Measurements from ENCODE around the gene TEPSIN. TPM values are rescaled to one million over a fixed set of nuclear protein-coding genes. Genes with fewer than 3 reads are reported as not detected.

The TEPSIN gene
- total RNA-seq, 2 experiments from 2014 or later, result 17.8 to 20.3 TPM

DNA sequence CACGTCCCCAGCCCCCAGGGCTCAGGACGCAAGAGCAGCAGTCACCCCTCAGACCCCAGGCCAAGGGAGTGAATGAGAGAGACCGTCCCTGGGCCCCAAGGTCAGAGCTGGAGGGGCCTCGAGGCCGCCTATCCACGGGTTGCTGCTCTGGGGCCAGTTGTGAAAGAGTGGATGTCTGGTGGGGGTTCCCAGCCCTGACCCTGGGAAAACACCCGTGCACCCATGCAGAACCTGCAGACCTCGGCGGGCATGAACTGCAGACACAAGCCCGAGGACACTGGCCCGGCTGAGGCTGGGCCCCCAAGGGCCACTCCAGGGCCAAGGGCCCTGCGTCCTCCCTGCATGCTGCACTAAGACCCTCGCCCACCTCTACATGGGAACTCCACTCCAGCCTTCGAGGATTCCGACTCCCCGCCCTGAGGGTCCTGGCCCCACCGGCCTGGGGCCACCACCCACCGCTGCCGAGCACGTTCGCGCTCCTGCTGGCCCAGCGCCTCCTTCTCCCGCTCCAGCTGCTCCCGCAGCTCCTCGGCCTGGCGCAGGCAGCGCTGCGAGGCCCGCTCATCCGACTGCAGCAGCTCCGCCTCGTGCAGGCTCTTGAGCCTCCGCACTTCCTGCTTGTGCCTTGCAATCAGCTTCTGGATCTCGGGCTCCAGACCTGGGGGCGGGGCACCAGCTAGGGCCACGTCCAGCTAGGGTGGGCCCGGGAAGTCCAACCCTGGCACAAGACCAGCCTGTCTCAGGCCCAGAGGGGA, 45.2 kb downstream of the TEPSIN start:
- intact Hi-C loops (cut with DNase I, micrococcal nuclease), result no loop called here
- DNase-seq (no peak), ATAC-seq (no peak)
- Mint-ChIP-seq H3K27ac (no peak overlapping the region), H3K4me1 (no peaks in the 10 kb centered on the region), H3K36me3 (ENCODE audit: low read depth) (no peaks in the 10 kb centered on the region), H3K27me3 (no peaks in the 10 kb centered on the region), H3K4me3 (no peak overlapping the region), H3K9me3 (ENCODE audit: low read depth) (no peaks in the 10 kb centered on the region)
- CTCF ChIA-PET, result no interaction called here
- POLR2A ChIA-PET, result no interaction called here

DNA sequence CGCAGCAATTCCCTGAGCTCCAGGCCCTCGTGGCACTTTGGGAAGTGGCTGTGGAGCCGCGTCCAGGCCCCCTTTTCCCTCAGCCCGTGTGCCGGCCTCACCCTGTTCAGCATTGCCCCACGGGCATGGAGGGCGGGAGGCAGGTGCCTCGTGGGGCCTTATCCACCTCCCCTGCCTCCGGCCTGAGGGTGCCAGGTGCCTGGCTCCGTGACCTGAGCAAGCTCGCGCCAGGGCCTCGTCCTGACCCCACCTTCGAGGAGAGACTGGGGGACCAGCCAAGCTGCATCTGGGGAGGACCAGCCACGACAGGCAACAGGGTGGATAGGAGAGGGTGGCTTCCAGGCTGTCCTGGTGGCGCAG, 45.8 kb downstream of the TEPSIN start:
- CTCF ChIA-PET, result no interaction called here
- Mint-ChIP-seq H3K27ac (no peak overlapping the region), H3K36me3 (ENCODE audit: low read depth) (no peaks in the 10 kb centered on the region), H3K27me3 (no peaks in the 10 kb centered on the region), H3K9me3 (ENCODE audit: low read depth) (no peaks in the 10 kb centered on the region), H3K4me1 (no peaks in the 10 kb centered on the region), H3K4me3 (no peak overlapping the region)
- intact Hi-C loops (cut with DNase I, micrococcal nuclease), result no loop called here
- DNase-seq (no peak), ATAC-seq (no peak)
- POLR2A ChIA-PET, result no interaction called here

DNA sequence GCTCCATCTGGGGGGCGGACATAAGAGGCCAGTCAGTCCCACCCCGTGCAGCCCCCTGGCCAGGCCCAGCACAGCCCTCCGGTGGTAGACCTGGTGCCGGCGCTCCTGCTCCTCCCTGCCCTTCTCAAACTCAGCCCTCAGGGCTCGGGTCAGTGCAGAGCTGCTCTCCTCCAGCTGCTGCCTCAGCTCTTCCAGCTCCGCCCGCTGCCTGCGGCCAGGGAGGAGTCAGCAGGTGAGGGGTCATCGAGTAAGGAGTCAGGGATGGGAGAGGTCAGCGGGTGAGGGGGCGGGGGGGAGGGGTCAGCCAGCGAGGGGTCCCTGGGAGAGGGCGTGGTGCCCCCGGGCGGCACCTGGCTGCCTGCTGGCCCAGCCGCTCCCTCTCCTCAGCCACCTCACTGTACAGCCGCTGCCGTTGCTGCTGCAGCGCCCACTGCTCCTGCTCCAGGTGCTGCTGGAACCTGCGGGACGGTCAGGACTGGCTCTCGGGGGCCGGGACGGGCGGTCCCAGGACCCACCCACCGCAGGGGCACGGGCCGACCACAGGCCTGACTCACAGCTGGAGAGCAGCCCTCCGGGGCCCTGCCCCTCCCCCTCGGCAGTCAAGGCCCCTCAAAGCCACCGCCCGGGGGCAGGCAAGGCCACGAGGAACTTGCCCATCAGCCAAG, 46.3 kb downstream of the TEPSIN start:
- no peak overlapping the region for H3K4me3 Mint-ChIP-seq
- H3K9me3 Mint-ChIP-seq (ENCODE audit: low read depth), result no peaks in the 10 kb centered on the region
- intact Hi-C loops (cut with DNase I, micrococcal nuclease), result no loop called here
- DNase-seq (no peak), ATAC-seq (no peak)
- CTCF ChIA-PET, result no interaction called here
- no peaks in the 10 kb centered on the region for H3K36me3 Mint-ChIP-seq (ENCODE audit: low read depth)
- no peaks in the 10 kb centered on the region for H3K27me3 Mint-ChIP-seq
- H3K27ac Mint-ChIP-seq, result no peak overlapping the region
- no peaks in the 10 kb centered on the region for H3K4me1 Mint-ChIP-seq
- POLR2A ChIA-PET, result no interaction called here

DNA sequence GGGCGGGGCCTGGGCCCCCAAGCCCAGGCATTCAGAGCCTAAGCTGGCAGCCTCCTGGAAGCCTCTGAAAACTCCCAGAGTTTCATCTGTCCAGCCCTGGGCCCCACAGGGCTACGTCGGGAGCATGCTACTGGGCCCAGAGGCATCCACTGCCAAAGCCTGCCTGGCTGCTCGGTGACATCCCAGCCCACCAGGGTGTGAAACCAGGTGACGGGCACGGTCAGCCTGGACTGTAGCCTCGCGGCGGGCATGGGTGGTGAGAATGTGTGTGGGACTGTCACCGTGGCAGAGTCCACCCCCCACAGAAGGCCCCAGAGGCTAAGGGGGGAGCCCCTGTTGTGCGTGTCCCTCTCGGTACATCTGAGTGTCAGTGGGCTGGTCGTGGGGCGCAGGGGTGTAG, 47.2 kb downstream of the TEPSIN start:
- no peaks in the 10 kb centered on the region for H3K4me1 Mint-ChIP-seq
- H3K9me3 Mint-ChIP-seq (ENCODE audit: low read depth), result no peaks in the 10 kb centered on the region
- ChIA-PET POLR2A (no interaction called here), CTCF (no interaction called here)
- H3K4me3 Mint-ChIP-seq, result no peak overlapping the region
- no peaks in the 10 kb centered on the region for H3K36me3 Mint-ChIP-seq (ENCODE audit: low read depth)
- no peaks in the 10 kb centered on the region for H3K27me3 Mint-ChIP-seq
- no peak overlapping the region for H3K27ac Mint-ChIP-seq
- ATAC-seq, result no peak
- DNase-seq, result no peak
- intact Hi-C loops (cut with DNase I, micrococcal nuclease), result no loop called here

DNA sequence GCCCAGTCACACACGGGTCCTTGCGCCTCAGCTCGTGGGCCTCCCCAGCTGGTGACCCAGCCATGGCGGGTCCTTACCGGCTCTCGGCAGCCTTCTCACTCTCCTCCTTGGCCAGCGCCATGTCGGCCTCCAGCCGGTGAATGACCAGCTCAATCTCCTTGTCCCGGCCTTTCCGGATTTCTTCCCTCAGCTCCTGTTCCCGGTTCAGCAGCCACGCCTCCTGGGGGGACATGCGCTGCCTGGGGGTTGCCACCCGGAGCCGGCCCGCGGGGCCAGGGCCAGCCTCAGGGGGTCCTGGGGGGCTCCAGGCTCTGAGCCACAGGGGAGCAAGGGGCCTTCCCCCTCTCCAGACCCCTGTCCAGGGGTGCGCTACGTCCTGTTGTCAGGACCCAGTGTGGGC, 47.7 kb downstream of the TEPSIN start:
- no peaks in the 10 kb centered on the region for H3K36me3 Mint-ChIP-seq (ENCODE audit: low read depth)
- no peaks in the 10 kb centered on the region for H3K4me1 Mint-ChIP-seq
- H3K27ac Mint-ChIP-seq, result no peak overlapping the region
- CTCF ChIA-PET, result no interaction called here
- no peaks in the 10 kb centered on the region for H3K27me3 Mint-ChIP-seq
- POLR2A ChIA-PET, result no interaction called here
- no peak overlapping the region for H3K4me3 Mint-ChIP-seq
- no peaks in the 10 kb centered on the region for H3K9me3 Mint-ChIP-seq (ENCODE audit: low read depth)
- no peak for ATAC-seq
- intact Hi-C loops (cut with DNase I, micrococcal nuclease), result no loop called here
- DNase-seq, result no peak

DNA sequence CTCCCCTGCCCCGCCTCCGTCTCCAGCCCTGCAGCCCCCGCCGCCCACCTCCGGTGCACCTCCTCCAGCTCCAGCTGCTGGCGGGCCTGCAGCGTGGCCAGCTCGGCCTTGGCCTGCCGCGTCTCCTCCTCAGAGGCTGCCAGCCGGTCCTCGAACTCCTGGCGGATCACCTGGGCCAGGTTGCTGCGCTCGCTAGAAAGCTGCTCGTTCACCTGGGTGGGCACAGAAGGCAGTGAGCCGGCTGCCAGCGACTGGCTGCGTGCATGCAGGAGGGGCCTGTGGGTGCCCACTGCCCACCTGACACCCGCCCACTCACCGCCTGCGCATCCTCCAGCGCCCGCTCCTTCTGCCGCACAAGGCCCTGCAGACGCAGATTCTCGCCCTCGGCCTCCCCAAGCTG, 48.3 kb downstream of the TEPSIN start:
- DNase-seq (no peak), ATAC-seq (no peak)
- Mint-ChIP-seq H3K36me3 (ENCODE audit: low read depth) (no peaks in the 10 kb centered on the region), H3K4me3 (no peak overlapping the region), H3K27ac (no peak overlapping the region), H3K27me3 (no peaks in the 10 kb centered on the region), H3K4me1 (no peaks in the 10 kb centered on the region), H3K9me3 (ENCODE audit: low read depth) (no peaks in the 10 kb centered on the region)
- intact Hi-C loops (cut with DNase I, micrococcal nuclease), result no loop called here
- ChIA-PET CTCF (interaction anchor here (0.6 kb wide), 1 partner anchor 643 kb away, joined by 4 read pairs; no protein-coding TSS in a partner anchor), POLR2A (no interaction called here)

DNA sequence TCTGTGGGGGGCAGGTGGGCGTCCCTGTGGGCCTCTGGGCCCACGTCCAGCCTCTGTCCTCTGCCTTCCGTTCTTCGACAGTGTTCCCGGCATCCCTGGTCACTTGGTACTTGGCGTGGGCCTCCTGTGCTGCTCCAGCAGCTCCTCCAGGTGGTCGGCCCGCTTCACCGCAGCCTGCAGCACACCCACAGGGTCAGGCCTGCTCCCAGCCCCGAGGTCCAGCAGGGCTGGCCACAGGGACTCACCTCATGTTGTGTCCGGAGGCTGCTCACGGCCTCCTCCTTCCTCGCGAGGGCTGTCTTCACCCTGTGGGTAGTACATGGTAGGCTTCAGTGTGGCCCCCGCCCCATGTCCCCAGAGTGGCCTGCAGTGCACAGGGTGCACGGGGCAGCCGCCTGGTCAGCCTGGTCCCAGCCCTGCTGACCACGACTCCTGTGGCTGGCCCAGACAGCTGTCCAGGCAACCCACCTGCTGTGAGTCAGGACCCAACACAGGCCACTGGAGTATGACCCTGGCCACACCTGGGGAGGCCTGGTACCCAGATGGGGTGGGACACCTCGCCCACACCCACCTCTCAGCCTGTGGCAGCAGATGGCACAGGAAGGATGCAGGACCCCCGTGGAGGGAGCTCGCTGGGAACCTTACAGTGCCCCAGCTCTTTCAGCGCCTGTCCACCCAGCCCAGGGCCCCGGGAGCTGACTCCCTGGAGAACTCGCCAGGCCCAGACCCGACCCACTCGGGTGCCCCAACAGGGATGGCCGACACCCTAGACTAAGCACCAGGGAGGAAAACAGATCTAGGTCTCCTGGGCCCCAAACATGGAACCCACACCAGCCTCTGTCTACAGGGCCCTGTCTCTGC, 49.0 kb downstream of the TEPSIN start:
- DNase-seq (no peak), ATAC-seq (no peak)
- H3K4me1 Mint-ChIP-seq, result no peaks in the 10 kb centered on the region
- no peaks in the 10 kb centered on the region for H3K36me3 Mint-ChIP-seq (ENCODE audit: low read depth)
- ChIA-PET POLR2A (no interaction called here), CTCF (interaction anchor here (0.6 kb wide), 1 partner anchor 642 kb away, joined by 4 read pairs; no protein-coding TSS in a partner anchor)
- no peaks in the 10 kb centered on the region for H3K9me3 Mint-ChIP-seq (ENCODE audit: low read depth)
- intact Hi-C loops (cut with DNase I, micrococcal nuclease), result no loop called here
- no peak overlapping the region for H3K27ac Mint-ChIP-seq
- no peak overlapping the region for H3K4me3 Mint-ChIP-seq
- no peaks in the 10 kb centered on the region for H3K27me3 Mint-ChIP-seq

DNA sequence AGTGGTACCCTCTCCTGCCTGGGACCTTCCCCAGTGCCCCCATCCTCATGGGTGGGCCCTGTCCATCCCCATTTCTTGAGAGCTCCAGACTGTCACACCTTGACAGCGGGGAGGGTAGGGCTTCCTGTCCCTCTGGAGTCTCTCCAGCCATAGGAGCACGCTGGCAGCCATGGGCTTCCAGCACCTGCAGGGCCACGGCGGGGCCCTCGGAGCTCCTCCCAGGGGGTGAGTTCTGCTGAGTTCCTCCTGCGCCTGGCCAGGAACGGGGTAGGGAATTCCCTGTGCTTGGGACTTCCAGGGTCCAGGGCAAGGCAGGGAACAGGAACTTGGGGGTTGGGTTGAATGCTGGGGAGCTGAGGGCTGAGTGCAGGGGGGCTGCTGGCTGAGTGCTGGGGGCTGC, 49.8 kb downstream of the TEPSIN start:
- POLR2A ChIA-PET, result no interaction called here
- Mint-ChIP-seq H3K27ac (no peak overlapping the region), H3K9me3 (ENCODE audit: low read depth) (no peaks in the 10 kb centered on the region), H3K4me1 (no peaks in the 10 kb centered on the region), H3K36me3 (ENCODE audit: low read depth) (no peaks in the 10 kb centered on the region), H3K4me3 (no peak overlapping the region), H3K27me3 (no peaks in the 10 kb centered on the region)
- CTCF ChIA-PET, result no interaction called here
- no peak for DNase-seq
- ATAC-seq, result no peak
- intact Hi-C loops (cut with DNase I, micrococcal nuclease), result no loop called here

DNA sequence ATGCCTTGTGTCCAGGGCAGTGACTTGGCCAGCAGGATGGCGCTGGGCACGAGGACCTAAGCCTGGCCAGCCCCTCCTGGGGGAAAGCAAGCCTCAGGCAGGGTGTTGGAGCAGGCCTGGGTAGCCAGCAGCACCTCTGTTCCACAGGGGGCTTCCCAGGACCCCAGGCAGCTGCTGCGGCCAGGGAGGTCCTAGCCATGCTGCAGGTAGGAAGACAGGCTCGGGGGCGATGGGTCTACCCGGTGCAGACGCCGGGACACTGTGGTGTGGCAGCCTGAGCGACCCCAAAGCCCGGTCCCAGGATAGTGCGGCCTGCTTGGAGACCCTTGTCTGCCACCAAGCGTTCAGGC, 50.4 kb downstream of the TEPSIN start:
- H3K9me3 Mint-ChIP-seq (ENCODE audit: low read depth), result no peaks in the 10 kb centered on the region
- ATAC-seq (no peak), DNase-seq (no peak)
- H3K27me3 Mint-ChIP-seq, result no peaks in the 10 kb centered on the region
- H3K27ac Mint-ChIP-seq, result no peak overlapping the region
- ChIA-PET POLR2A (no interaction called here), CTCF (no interaction called here)
- H3K36me3 Mint-ChIP-seq (ENCODE audit: low read depth), result no peaks in the 10 kb centered on the region
- H3K4me1 Mint-ChIP-seq, result no peaks in the 10 kb centered on the region
- intact Hi-C loops (cut with DNase I, micrococcal nuclease), result no loop called here
- H3K4me3 Mint-ChIP-seq, result no peak overlapping the region

DNA sequence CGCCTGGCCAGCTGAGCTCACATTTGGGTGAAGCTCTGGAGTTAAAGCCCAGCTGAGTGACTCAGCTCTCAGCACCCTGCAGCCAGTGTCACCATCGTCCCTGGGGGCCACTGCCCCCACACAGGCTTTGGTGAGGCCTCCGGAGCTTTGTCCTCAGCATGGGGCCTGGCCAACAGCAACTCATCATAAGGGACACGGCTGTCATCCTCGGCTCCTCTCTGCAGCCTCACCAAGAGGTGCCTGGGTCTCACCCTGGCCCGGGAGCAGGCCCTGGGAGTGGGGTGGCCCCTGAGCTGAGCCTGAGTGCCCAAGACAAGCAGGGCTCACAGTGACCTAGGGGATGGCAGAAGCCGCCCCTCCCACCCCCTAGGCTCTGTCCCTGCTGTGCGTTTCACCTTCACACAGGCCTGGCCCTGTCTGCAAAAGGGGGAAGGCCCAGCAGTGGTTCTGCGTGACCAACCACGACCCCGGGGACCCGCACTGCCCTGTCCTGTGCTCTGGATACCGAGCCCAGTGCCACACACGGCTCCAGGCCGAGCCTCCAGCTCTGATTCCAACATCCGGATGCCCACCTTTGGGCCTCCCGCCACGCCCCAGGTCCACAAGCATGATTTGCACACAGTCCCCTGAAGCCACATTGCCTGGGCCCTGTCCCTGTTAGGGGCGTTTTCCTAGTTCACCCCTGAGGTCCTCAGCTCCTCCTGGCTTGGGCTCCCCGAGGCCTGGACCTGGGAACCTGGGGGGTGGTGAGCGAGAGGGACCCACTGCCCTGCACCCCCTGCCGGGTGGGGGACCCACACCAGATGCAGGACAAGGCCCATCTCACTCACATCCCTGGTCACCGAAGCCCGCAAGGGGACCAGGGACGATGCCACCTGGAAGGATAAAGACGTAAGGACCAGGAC, 51.0 kb downstream of the TEPSIN start:
- Mint-ChIP-seq H3K36me3 (ENCODE audit: low read depth) (no peaks in the 10 kb centered on the region), H3K4me1 (no peaks in the 10 kb centered on the region), H3K9me3 (ENCODE audit: low read depth) (no peaks in the 10 kb centered on the region), H3K4me3 (no peak overlapping the region), H3K27ac (no peak overlapping the region), H3K27me3 (no peaks in the 10 kb centered on the region)
- no peak for DNase-seq
- ChIA-PET POLR2A (no interaction called here), CTCF (interaction anchor here (0.6 kb wide), 1 partner anchor 789 kb away, joined by 3 read pairs; no protein-coding TSS in a partner anchor)
- no peak for ATAC-seq
- intact Hi-C loops (cut with DNase I, micrococcal nuclease), result no loop called here

DNA sequence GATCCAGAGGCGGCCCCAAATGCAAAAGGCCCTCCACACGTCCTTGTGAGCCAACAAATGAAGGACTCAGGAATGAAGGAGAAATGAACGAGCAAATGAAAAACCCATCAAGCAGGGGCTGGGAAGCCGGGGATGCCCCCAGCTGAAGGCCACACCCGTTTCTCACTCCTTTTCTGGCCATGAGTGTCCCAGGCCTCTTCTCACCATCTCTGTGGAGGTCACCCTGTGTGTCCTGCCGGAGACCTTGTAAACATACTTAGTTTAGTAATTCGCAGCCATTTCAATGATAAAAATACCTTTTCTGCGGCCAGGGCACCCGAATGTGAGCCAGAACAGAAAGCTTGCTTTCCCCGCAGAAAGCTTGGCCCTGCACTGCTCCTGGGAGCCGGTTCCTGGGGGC, 51.7 kb downstream of the TEPSIN start:
- ChIA-PET POLR2A (no interaction called here), CTCF (interaction anchor here (0.6 kb wide), 1 partner anchor 788 kb away, joined by 3 read pairs; no protein-coding TSS in a partner anchor)
- H3K27ac Mint-ChIP-seq, result no peak overlapping the region
- ATAC-seq (no peak), DNase-seq (no peak)
- H3K27me3 Mint-ChIP-seq, result no peaks in the 10 kb centered on the region
- no peak overlapping the region for H3K4me3 Mint-ChIP-seq
- H3K36me3 Mint-ChIP-seq (ENCODE audit: low read depth), result no peaks in the 10 kb centered on the region
- H3K9me3 Mint-ChIP-seq (ENCODE audit: low read depth), result no peaks in the 10 kb centered on the region
- no peaks in the 10 kb centered on the region for H3K4me1 Mint-ChIP-seq
- intact Hi-C loops (cut with DNase I, micrococcal nuclease), result no loop called here
